ENCODE data around the gene CARTPT.
A peak's percentile ranks its signal among the peaks of the same experiment; 100 is the strongest.

CARTPT gene
- long read RNA-seq, donor 1: 0 reads
- long read RNA-seq, donor 2: 0 reads
- long read RNA-seq, donor 3: 0 reads
- long read RNA-seq, donor 4: 0 reads
- long read RNA-seq, donor 5: 0 reads
- long read RNA-seq, donor 6: 0 reads
- long read RNA-seq, donor 7: 0 reads
- long read RNA-seq, donor 8: 0 reads

- DNase-seq: peak; percentile 50
These were observed at the start of gene CARTPT for GRCh38 chr5:71719063-71719964. CARTPT (plus strand) TSS chr5:71719275; CDS start chr5:71719294, 19 bp downstream.

DNA sequence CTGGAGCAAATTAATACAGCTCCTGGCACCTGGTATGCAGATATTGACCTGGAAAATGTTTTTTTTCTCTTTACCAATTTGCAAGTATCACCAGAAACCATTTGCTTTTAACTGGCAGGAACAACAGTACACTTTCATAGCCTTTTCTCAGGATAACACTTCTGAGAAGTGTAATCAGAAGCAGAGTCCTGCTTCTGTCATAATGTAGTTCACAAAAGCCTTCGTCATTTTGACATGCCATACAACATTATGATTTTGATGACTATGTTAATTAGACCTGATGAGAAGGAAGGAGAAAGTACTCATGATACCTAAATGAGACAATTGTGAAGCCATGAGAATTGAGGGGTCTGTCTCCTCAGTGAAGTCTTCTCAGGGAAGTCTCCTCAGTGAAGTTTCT, 41.1 kb upstream of the CARTPT start:
- DNase-seq: no peak

- no peak for DNase-seq
These were observed 39.4 kb upstream of the CARTPT start for GRCh38 chr5:71679714-71680113.

- DNase-seq: no peak
These were observed 38.6 kb upstream of the CARTPT start for GRCh38 chr5:71680510-71680909.

DNA sequence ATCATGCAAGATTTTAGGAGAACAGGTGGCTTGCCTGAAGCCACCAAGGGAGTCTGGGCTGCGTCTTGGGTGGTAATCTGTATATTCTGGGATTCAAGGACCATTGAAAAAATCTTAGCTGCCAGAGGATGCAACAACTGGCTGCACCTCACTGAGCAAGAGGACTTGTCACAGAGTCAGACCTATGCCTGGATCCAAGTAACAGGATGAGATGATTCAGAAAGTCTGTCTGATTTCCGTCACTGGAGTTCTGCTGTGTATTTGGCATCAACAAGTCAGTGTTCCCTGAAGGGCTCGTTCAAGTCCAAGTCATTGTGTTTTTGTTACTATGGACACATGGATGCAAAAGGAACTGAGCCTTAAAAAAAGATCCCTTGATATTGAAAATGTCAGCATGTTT, 37.8 kb upstream of the CARTPT start:
- no peak for DNase-seq

DNA sequence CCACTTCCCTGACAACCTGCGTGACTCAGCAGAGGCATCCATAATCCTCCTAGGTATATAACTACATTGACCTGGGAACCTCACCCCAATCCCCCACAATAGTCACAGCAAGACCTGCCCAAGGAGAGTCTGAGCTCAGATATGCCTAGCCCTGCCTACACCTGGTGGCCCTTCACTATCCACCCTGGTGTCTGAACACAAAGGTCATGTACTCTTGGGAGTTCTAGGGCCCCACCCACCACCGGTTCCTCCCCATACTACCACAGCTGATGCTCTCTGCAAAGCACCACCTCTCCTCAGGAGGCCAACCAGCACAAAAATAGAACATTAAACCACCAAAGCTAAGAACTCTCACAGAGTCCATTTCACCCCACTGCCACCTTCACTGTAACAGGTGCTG, 34.8 kb upstream of the CARTPT start:
- no peak for DNase-seq

- DNase-seq: peak; percentile 11
These were observed 25.1 kb upstream of the CARTPT start for GRCh38 chr5:71693828-71694427.

DNA sequence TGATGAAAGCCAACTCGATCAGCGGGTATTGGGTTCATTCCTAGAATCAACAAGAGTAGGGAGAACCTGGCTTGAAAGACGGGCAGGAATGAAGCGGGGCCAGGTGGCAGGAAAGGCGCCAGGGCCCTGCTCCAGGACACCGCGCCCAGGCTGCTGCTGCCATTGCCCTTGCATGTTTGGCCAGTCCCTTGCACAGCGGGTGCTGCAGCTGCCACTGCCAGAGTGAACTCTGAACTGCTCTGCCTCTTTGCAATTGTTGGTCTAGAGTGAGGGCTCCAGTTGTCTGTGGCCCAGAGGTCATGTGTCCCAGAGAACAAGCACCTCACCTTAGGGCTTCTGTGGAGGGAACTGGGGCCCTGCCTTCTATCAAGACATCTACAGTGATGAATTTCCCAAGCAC, 24.0 kb upstream of the CARTPT start:
- DNase-seq: no peak

GRCh38 chr5:71695595-71695994, 23.5 kb upstream of the CARTPT start:
- DNase-seq: no peak

DNA sequence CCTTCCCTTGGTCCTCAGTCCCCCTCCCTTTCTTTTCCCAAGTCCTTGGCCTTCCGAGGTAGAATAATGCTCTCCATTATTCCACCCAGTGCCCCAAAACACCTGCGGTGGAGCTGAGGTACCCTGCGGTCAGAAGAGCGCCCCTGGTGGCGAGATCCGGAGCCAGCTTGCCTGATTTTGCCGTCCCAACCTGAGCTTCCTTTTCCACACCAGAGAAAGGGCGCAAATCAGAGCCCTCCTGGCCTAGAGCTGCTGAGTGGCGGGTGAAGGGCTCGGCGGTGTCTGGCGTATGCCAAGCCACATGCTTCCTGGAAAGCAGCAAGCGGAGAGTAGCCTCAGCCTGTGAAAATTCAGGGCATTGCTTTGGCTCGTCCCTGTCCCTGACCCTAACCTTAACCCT, 21.1 kb upstream of the CARTPT start:
- DNase-seq: no peak

DNA sequence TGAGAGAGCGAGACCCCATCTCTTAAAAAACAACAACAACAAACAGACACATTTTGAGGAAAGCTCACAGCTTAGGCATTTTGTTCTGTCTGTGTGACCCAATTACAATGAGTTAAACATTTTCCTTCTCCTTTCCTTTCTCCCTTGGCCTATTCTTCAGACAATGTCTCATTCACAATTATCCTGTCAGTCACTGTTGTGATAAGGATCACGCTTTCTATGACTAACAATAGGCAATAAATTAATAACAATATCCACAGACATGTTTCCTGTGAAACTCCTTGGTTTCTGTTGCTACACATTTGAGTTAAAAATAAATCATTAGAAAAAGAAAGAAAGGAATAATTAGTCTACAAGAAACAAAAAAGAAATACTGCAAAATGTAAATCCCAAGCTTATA, 19.8 kb upstream of the CARTPT start:
- DNase-seq: no peak

DNA sequence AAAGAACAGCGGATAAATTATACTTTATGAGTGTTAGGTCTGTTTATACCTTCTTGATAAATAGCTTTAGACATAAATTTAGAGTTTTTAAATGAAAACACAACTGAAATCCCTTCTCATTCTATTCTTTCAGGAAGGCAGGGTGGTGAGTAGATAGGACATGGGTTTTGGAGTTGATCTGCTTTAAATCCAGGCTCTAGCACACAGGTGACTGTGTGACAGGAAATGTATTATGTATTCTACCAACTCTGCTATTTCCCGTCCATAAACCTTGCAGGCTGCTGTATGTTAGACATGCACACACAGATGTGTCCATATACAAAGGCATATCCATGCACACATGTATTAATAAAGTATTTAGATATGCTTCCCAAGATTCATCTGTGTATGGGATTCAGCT, 19.3 kb upstream of the CARTPT start:
- DNase-seq: no peak

- DNase-seq: no peak
These were observed 18.3 kb upstream of the CARTPT start for GRCh38 chr5:71700803-71701202.

GRCh38 chr5:71701407-71701806, 17.7 kb upstream of the CARTPT start:
- DNase-seq: no peak

GRCh38 chr5:71703941-71704340, 15.1 kb upstream of the CARTPT start:
- no peak for DNase-seq

- no peak for DNase-seq
These were observed 13.7 kb upstream of the CARTPT start for GRCh38 chr5:71705421-71705820.

- no peak for DNase-seq
These were observed 12.2 kb upstream of the CARTPT start for GRCh38 chr5:71706906-71707305.

GRCh38 chr5:71711610-71712009, 7.5 kb upstream of the CARTPT start:
- no peak for DNase-seq

- DNase-seq: no peak
These were observed 4.2 kb upstream of the CARTPT start for GRCh38 chr5:71714911-71715310.

- no peak for DNase-seq
These were observed 8.9 kb downstream of the CARTPT start for GRCh38 chr5:71727978-71728377.

DNA sequence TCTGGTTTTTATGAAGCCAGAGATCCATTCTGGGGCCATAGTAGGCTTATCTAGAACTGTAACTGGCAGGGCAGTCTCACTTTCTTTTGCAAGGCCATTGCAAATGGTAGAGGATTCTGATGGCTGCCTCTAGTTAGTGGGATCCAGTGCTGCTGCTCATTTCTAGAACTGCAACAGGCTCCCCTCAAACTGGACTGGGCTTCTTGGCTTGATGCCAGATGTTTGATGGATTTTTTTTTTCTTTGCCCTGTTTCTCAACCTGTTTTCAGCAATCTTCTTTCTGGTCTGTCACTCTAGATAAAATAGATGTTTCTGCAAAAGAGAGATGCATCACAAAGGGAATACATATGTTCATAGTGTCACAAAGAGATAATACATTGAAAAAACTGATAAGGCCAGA, 11.9 kb downstream of the CARTPT start:
- no peak for DNase-seq

DNA sequence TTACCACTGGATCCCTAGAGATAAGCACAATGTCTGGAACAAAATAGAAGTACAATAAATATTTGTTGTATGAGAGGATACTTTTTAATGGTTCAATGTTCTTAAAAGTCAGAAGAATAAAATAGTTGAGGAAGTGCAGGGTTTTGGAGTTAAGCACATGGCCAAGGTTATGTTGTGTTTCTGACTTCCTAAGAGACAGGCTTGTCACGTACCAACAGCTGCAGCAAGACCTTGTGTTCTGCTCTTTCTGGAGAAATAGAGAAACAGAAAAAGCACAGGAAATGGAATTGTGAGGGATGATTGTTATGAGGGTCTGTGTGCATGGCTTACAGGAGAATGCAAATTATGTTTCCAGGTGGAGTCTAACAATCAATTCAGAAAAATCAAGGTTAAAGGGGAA, 12.9 kb downstream of the CARTPT start:
- no peak for DNase-seq

GRCh38 chr5:71734141-71734540, 15.1 kb downstream of the CARTPT start:
- DNase-seq: no peak
